ENCODE measurements around the gene SATL1.
A peak's percentile ranks its signal among the peaks of the same experiment; 100 is the strongest.

The SATL1 gene

GRCh38 chrX:85243155-85243554, 424 bp downstream of the SATL1 start:
- H3K9me3 ChIP-seq (replicated peaks; ENCODE audit: insufficient read depth, low read length), result no peaks in the 10 kb centered on the region
- H3K4me2 ChIP-seq (ENCODE audit: low read depth, low read length), result 0 out of 2 replicates have a peak overlapping the region, but pooled peaks have one; percentile 29
- 0 out of 2 replicates have a peak, but pooled peaks cover 7% of the 10 kb centered on the region for H3K4me1 ChIP-seq (ENCODE audit: low read length)
- no peak for TF ChIP-seq EZH2 (optimal IDR thresholded peaks at IDR 0.05; ENCODE audit: low read depth, low read length)
- no peak for TF ChIP-seq EZH2phosphoT487 (IDR thresholded peaks at IDR 0.05; ENCODE audit: low read length)
- no peak for TF ChIP-seq CTCF (IDR thresholded peaks at IDR 0.05; ENCODE audit: low read length)
- H3K27ac ChIP-seq (ENCODE audit: low read length), result no peak overlapping the region
- no peaks in the 10 kb centered on the region for H3K36me3 ChIP-seq (replicated peaks; ENCODE audit: insufficient read depth, low read length)
- H3K4me3 ChIP-seq (ENCODE audit: low read length), result no peak overlapping the region
- no peaks in the 10 kb centered on the region for H3F3A ChIP-seq (ENCODE audit: insufficient read depth, low read length)
- no peaks in the 10 kb centered on the region for H3K27me3 ChIP-seq (replicated peaks; ENCODE audit: insufficient read depth, low read length)
- no peaks in the 10 kb centered on the region for H4K20me1 ChIP-seq (ENCODE audit: insufficient read depth, low read length)
- no peaks in the 10 kb centered on the region for H3K9me2 ChIP-seq (replicated peaks; ENCODE audit: insufficient read depth, low read length)
- no peaks in the 10 kb centered on the region for H3K79me2 ChIP-seq (ENCODE audit: low read length)
- DNase-seq, result no peak
- H3K9ac ChIP-seq (ENCODE audit: low read length), result no peak overlapping the region
- H2AFZ ChIP-seq (ENCODE audit: low read length), result no peak overlapping the region

GRCh38 chrX:85223359-85223758, 20.2 kb downstream of the SATL1 start:
- DNase-seq, result no peak
- Histone ChIP-seq H3K4me1 (ENCODE audit: low read length) (no peaks in the 10 kb centered on the region), H3K27ac (ENCODE audit: low read length) (no peak overlapping the region), H3K79me2 (ENCODE audit: low read length) (no peaks in the 10 kb centered on the region), H3F3A (ENCODE audit: insufficient read depth, low read length) (no peaks in the 10 kb centered on the region), H3K9me2 (replicated peaks; ENCODE audit: insufficient read depth, low read length) (no peaks in the 10 kb centered on the region), H4K20me1 (ENCODE audit: insufficient read depth, low read length) (no peaks in the 10 kb centered on the region), H3K9ac (ENCODE audit: low read length) (no peak overlapping the region), H3K27me3 (replicated peaks; ENCODE audit: insufficient read depth, low read length) (no peaks in the 10 kb centered on the region), H3K9me3 (replicated peaks; ENCODE audit: insufficient read depth, low read length) (no peaks in the 10 kb centered on the region), H3K36me3 (replicated peaks; ENCODE audit: insufficient read depth, low read length) (no peaks in the 10 kb centered on the region), H2AFZ (ENCODE audit: low read length) (no peak overlapping the region), H3K4me2 (ENCODE audit: low read depth, low read length) (no peak overlapping the region), H3K4me3 (ENCODE audit: low read length) (no peak overlapping the region)
- TF ChIP-seq EZH2phosphoT487 (IDR thresholded peaks at IDR 0.05; ENCODE audit: low read length) (no peak), CTCF (IDR thresholded peaks at IDR 0.05; ENCODE audit: low read length) (no peak), EZH2 (optimal IDR thresholded peaks at IDR 0.05; ENCODE audit: low read depth, low read length) (no peak)

- Histone ChIP-seq H3K9me3 (replicated peaks; ENCODE audit: insufficient read depth, low read length) (no peaks in the 10 kb centered on the region), H3K9ac (ENCODE audit: low read length) (no peak overlapping the region), H3K36me3 (replicated peaks; ENCODE audit: insufficient read depth, low read length) (no peaks in the 10 kb centered on the region), H3K4me3 (ENCODE audit: low read length) (peak overlapping the region; percentile 8; the same call in 1 of the 2 replicates), H2AFZ (ENCODE audit: low read length) (peak overlapping the region; percentile 72), H3K9me2 (replicated peaks; ENCODE audit: insufficient read depth, low read length) (no peaks in the 10 kb centered on the region), H4K20me1 (ENCODE audit: insufficient read depth, low read length) (no peaks in the 10 kb centered on the region), H3F3A (ENCODE audit: insufficient read depth, low read length) (no peaks in the 10 kb centered on the region), H3K27ac (ENCODE audit: low read length) (no peak overlapping the region), H3K79me2 (ENCODE audit: low read length) (no peaks in the 10 kb centered on the region), H3K4me1 (ENCODE audit: low read length) (no peaks in the 10 kb centered on the region), H3K4me2 (ENCODE audit: low read depth, low read length) (peak overlapping the region; percentile 37), H3K27me3 (replicated peaks; ENCODE audit: insufficient read depth, low read length) (no peaks in the 10 kb centered on the region)
- TF ChIP-seq EZH2 (optimal IDR thresholded peaks at IDR 0.05; ENCODE audit: low read depth, low read length), result no peak
- TF ChIP-seq EZH2phosphoT487 (IDR thresholded peaks at IDR 0.05; ENCODE audit: low read length), result no peak
- no peak for TF ChIP-seq CTCF (IDR thresholded peaks at IDR 0.05; ENCODE audit: low read length)
- DNase-seq, result peak; percentile 21
Measured at GRCh38 chrX:85221361-85221760, 22.2 kb downstream of the SATL1 start.
